ENCODE measurements around the gene RFX7. TPM values are rescaled to one million over a fixed set of nuclear protein-coding genes. Genes with fewer than 3 reads are reported as not detected.

RFX7 gene
- total RNA-seq, 5 donors from 2014 or later (not counting 1 experiment from before 2014, with no cell fraction given) = 23.3 to 30.4 (median 27.9) TPM

GRCh38 chr15:56192659-56193442 lies 50.8 kb downstream of the RFX7 start:
- DNase-seq (no peak), ATAC-seq (replicated peaks in 1 of 4) (no peak)
- WGBS (ENCODE audit: insufficient coverage) = 83% methylated on average over 1 of the region's 10 CpGs
- no peaks in the 10 kb centered on the region for H3K27me3 ChIP-seq (replicated peaks in 1 of 2; ENCODE audit: control insufficient read depth in 2 of 2, extremely low read depth in 1 of 2, insufficient read depth in 2 of 2, low read length in 1 of 2)
- no peak overlapping the region for H3K27ac ChIP-seq (ENCODE audit: low read length)
- CTCF ChIA-PET = no interaction called here
- H3K36me3 ChIP-seq (ENCODE audit: control insufficient read depth in 2 of 2, extremely low read depth in 1 of 2, insufficient read depth in 1 of 2, low read length in 1 of 2) = no peaks in the 10 kb centered on the region
- H3K4me1 Mint-ChIP-seq = peaks cover 40 to 61% (median 59%) of the 10 kb centered on the region in 3 donors
- no peak overlapping the region for H3K4me3 ChIP-seq (ENCODE audit: control insufficient read depth in 1 of 2, extremely low read depth in 1 of 2, low read length in 1 of 2)
- H3K9me3 ChIP-seq = no peaks in the 10 kb centered on the region
- no peaks in the 10 kb centered on the region for H3K4me1 ChIP-seq (ENCODE audit: control insufficient read depth in 1 of 2, extremely low read depth in 1 of 2, insufficient read depth in 2 of 2, low read length in 2 of 2)
- H3K27ac Mint-ChIP-seq = no peak overlapping the region
- no peaks in the 10 kb centered on the region for H3K9me3 Mint-ChIP-seq
- H3K4me3 Mint-ChIP-seq = no peak overlapping the region
- H3K27me3 Mint-ChIP-seq = no peaks in the 10 kb centered on the region
- H3K36me3 Mint-ChIP-seq = peaks cover 17% of the 10 kb centered on the region
- POLR2A ChIA-PET = no interaction called here

GRCh38 chr15:56187665-56188064 lies 56.0 kb downstream of the RFX7 start:
- no CpG with 5 or more reads among the region's 1 CpG for WGBS (ENCODE audit: insufficient coverage)
- POLR2A ChIA-PET = no interaction called here
- no peak for ATAC-seq (replicated peaks in 1 of 4)

GRCh38 chr15:56185980-56186379 lies 57.7 kb downstream of the RFX7 start:
- H3K9me3 Mint-ChIP-seq = peaks cover 0 to 3% (median 0%) of the 10 kb centered on the region in 3 donors
- POLR2A ChIA-PET = no interaction called here

More at GRCh38 chr15:56187665-56188064, 56.0 kb downstream of the RFX7 start:
- Histone ChIP-seq H3K27me3 (replicated peaks in 1 of 2; ENCODE audit: control insufficient read depth in 2 of 2, extremely low read depth in 1 of 2, insufficient read depth in 2 of 2, low read length in 1 of 2) (no peaks in the 10 kb centered on the region), H3K27ac (ENCODE audit: low read length) (no peak overlapping the region), H3K9me3 (no peaks in the 10 kb centered on the region), H3K36me3 (ENCODE audit: control insufficient read depth in 2 of 2, extremely low read depth in 1 of 2, insufficient read depth in 1 of 2, low read length in 1 of 2) (no peaks in the 10 kb centered on the region), H3K4me3 (ENCODE audit: control insufficient read depth in 1 of 2, extremely low read depth in 1 of 2, low read length in 1 of 2) (no peak overlapping the region), H3K4me1 (ENCODE audit: control insufficient read depth in 1 of 2, extremely low read depth in 1 of 2, insufficient read depth in 2 of 2, low read length in 2 of 2) (peaks cover 0 to 6% of the 10 kb centered on the region in 2 experiments)
- Mint-ChIP-seq H3K4me3 (peak overlapping the region in 1 of 3 donors; percentile 24), H3K36me3 (peaks cover 14% of the 10 kb centered on the region), H3K4me1 (peaks cover 53 to 63% (median 62%) of the 10 kb centered on the region in 3 donors), H3K27me3 (no peaks in the 10 kb centered on the region), H3K9me3 (no peaks in the 10 kb centered on the region), H3K27ac (peak overlapping the region in 1 of 2 donors; percentile 34)
- DNase-seq = no peak
- CTCF ChIA-PET = no interaction called here

GRCh38 chr15:56184516-56184915 lies 59.2 kb downstream of the RFX7 start:
- H3K4me1 ChIP-seq (ENCODE audit: control insufficient read depth in 1 of 2, extremely low read depth in 1 of 2, insufficient read depth in 2 of 2, low read length in 2 of 2) = peaks cover 0 to 6% of the 10 kb centered on the region in 2 experiments
- Mint-ChIP-seq H3K36me3 (peaks cover 12% of the 10 kb centered on the region), H3K27ac (no peak overlapping the region), H3K27me3 (no peaks in the 10 kb centered on the region), H3K4me3 (no peak overlapping the region), H3K4me1 (peaks cover 46 to 57% (median 52%) of the 10 kb centered on the region in 3 donors), H3K9me3 (peaks cover 0 to 3% (median 0%) of the 10 kb centered on the region in 3 donors)
- POLR2A ChIA-PET = no interaction called here
- no peak overlapping the region for H3K27ac ChIP-seq (ENCODE audit: low read length)
- H3K36me3 ChIP-seq (ENCODE audit: control insufficient read depth in 2 of 2, extremely low read depth in 1 of 2, insufficient read depth in 1 of 2, low read length in 1 of 2) = no peaks in the 10 kb centered on the region
- no peak for DNase-seq
- H3K4me3 ChIP-seq (ENCODE audit: control insufficient read depth in 1 of 2, extremely low read depth in 1 of 2, low read length in 1 of 2) = no peak overlapping the region
- no CpG with 5 or more reads among the region's 3 CpGs for WGBS (ENCODE audit: insufficient coverage)
- CTCF ChIA-PET = no interaction called here
- H3K9me3 ChIP-seq = no peaks in the 10 kb centered on the region
- no peak for ATAC-seq (replicated peaks in 1 of 4)
- H3K27me3 ChIP-seq (replicated peaks in 1 of 2; ENCODE audit: control insufficient read depth in 2 of 2, extremely low read depth in 1 of 2, insufficient read depth in 2 of 2, low read length in 1 of 2) = no peaks in the 10 kb centered on the region

More at GRCh38 chr15:56185980-56186379, 57.7 kb downstream of the RFX7 start:
- Histone ChIP-seq H3K27ac (ENCODE audit: low read length) (no peak overlapping the region), H3K27me3 (replicated peaks in 1 of 2; ENCODE audit: control insufficient read depth in 2 of 2, extremely low read depth in 1 of 2, insufficient read depth in 2 of 2, low read length in 1 of 2) (no peaks in the 10 kb centered on the region), H3K4me3 (ENCODE audit: control insufficient read depth in 1 of 2, extremely low read depth in 1 of 2, low read length in 1 of 2) (no peak overlapping the region), H3K9me3 (no peaks in the 10 kb centered on the region), H3K36me3 (ENCODE audit: control insufficient read depth in 2 of 2, extremely low read depth in 1 of 2, insufficient read depth in 1 of 2, low read length in 1 of 2) (no peaks in the 10 kb centered on the region), H3K4me1 (ENCODE audit: control insufficient read depth in 1 of 2, extremely low read depth in 1 of 2, insufficient read depth in 2 of 2, low read length in 2 of 2) (peaks cover 0 to 6% of the 10 kb centered on the region in 2 experiments)
- Mint-ChIP-seq H3K27me3 (no peaks in the 10 kb centered on the region), H3K36me3 (peaks cover 14% of the 10 kb centered on the region), H3K27ac (no peak overlapping the region), H3K4me3 (no peak overlapping the region), H3K4me1 (peaks cover 53 to 59% (median 56%) of the 10 kb centered on the region in 3 donors)
- no peak for DNase-seq
- peak in 1 of 4 experiments; percentile 42 for ATAC-seq (replicated peaks in 1 of 4)
- CTCF ChIA-PET = no interaction called here
- no CpG with 5 or more reads among the region's 1 CpG for WGBS (ENCODE audit: insufficient coverage)

GRCh38 chr15:56180851-56181250 lies 62.8 kb downstream of the RFX7 start:
- ATAC-seq (replicated peaks in 1 of 4) = no peak
- CTCF ChIA-PET = interaction anchor here in 1 of 2 donors (0.6 kb wide), 1 partner anchor 59 kb away, joined by 3 read pairs; no protein-coding TSS in a partner anchor
- Mint-ChIP-seq H3K4me3 (no peak overlapping the region), H3K27ac (no peak overlapping the region), H3K36me3 (peaks cover 23% of the 10 kb centered on the region), H3K4me1 (peaks cover 24 to 45% (median 42%) of the 10 kb centered on the region in 3 donors), H3K9me3 (peaks cover 0 to 3% (median 0%) of the 10 kb centered on the region in 3 donors), H3K27me3 (no peaks in the 10 kb centered on the region)
- H3K36me3 ChIP-seq (ENCODE audit: control insufficient read depth in 2 of 2, extremely low read depth in 1 of 2, insufficient read depth in 1 of 2, low read length in 1 of 2) = no peaks in the 10 kb centered on the region
- no peaks in the 10 kb centered on the region for H3K27me3 ChIP-seq (replicated peaks in 1 of 2; ENCODE audit: control insufficient read depth in 2 of 2, extremely low read depth in 1 of 2, insufficient read depth in 2 of 2, low read length in 1 of 2)
- POLR2A ChIA-PET = interaction anchor here (0.6 kb wide), 2 partner anchors 62 to 954 kb away, joined by 4 to 7 read pairs; no protein-coding TSS in a partner anchor
- peaks cover 0 to 2% of the 10 kb centered on the region in 2 experiments for H3K4me1 ChIP-seq (ENCODE audit: control insufficient read depth in 1 of 2, extremely low read depth in 1 of 2, insufficient read depth in 2 of 2, low read length in 2 of 2)
- 97% methylated on average over 3 of the region's 4 CpGs for WGBS (ENCODE audit: insufficient coverage)
- no peak for DNase-seq
- H3K9me3 ChIP-seq = no peaks in the 10 kb centered on the region
- no peak overlapping the region for H3K4me3 ChIP-seq (ENCODE audit: control insufficient read depth in 1 of 2, extremely low read depth in 1 of 2, low read length in 1 of 2)
- H3K27ac ChIP-seq (ENCODE audit: low read length) = no peak overlapping the region

GRCh38 chr15:56176996-56177395 lies 66.7 kb downstream of the RFX7 start:
- no peak for ATAC-seq (replicated peaks in 1 of 4)
- Mint-ChIP-seq H3K36me3 (peaks cover 43% of the 10 kb centered on the region), H3K4me3 (no peak overlapping the region), H3K4me1 (peaks cover 37 to 59% (median 51%) of the 10 kb centered on the region in 3 donors), H3K27ac (no peak overlapping the region), H3K27me3 (no peaks in the 10 kb centered on the region), H3K9me3 (no peaks in the 10 kb centered on the region)
- 90% methylated on average over 3 of the region's 4 CpGs for WGBS (ENCODE audit: insufficient coverage)
- no peak for DNase-seq
- POLR2A ChIA-PET = no interaction called here
- Histone ChIP-seq H3K27ac (ENCODE audit: low read length) (no peak overlapping the region), H3K4me3 (ENCODE audit: control insufficient read depth in 1 of 2, extremely low read depth in 1 of 2, low read length in 1 of 2) (no peak overlapping the region), H3K36me3 (ENCODE audit: control insufficient read depth in 2 of 2, extremely low read depth in 1 of 2, insufficient read depth in 1 of 2, low read length in 1 of 2) (peaks cover 0 to 7% of the 10 kb centered on the region in 2 donors), H3K4me1 (ENCODE audit: control insufficient read depth in 1 of 2, extremely low read depth in 1 of 2, insufficient read depth in 2 of 2, low read length in 2 of 2) (peaks cover 0 to 3% of the 10 kb centered on the region in 2 experiments), H3K9me3 (no peaks in the 10 kb centered on the region), H3K27me3 (replicated peaks in 1 of 2; ENCODE audit: control insufficient read depth in 2 of 2, extremely low read depth in 1 of 2, insufficient read depth in 2 of 2, low read length in 1 of 2) (no peaks in the 10 kb centered on the region)
- CTCF ChIA-PET = no interaction called here
